ENCODE measurements around the gene BPIFB6.

The BPIFB6 gene, protein sequence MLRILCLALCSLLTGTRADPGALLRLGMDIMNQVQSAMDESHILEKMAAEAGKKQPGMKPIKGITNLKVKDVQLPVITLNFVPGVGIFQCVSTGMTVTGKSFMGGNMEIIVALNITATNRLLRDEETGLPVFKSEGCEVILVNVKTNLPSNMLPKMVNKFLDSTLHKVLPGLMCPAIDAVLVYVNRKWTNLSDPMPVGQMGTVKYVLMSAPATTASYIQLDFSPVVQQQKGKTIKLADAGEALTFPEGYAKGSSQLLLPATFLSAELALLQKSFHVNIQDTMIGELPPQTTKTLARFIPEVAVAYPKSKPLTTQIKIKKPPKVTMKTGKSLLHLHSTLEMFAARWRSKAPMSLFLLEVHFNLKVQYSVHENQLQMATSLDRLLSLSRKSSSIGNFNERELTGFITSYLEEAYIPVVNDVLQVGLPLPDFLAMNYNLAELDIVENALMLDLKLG

DNA sequence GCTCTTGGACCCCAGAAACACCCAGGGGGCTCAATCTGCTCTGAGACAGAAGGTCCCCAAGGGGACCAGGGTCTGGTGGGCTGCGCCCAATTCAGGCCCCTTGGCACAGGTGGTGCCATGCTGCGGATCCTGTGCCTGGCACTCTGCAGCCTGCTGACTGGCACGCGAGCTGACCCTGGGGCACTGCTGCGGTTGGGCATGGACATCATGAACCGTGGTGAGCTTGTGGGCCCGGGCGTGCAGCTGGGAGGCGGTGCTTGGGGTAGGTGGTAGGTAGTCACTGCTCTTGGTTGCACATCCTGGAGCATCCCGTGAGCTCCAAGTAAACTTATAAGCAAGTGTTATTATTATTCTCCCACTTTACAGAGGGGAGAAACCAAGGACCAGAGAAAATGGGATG is at the start of gene BPIFB6:
Gene BPIFB6, plus strand, starts transcription at position 118 of the 400 bp plus-strand sequence. Its CDS starts 0 bp downstream, at position 118.
- Histone ChIP-seq H3K4me3 (ENCODE audit: low read length) (no peak within 1 kb of the TSS), H3K36me3 (ENCODE audit: control insufficient read depth, insufficient read depth, low read length) (no peaks in the 10 kb centered on the region), H3K9me3 (ENCODE audit: control insufficient read depth, insufficient read depth, low read length) (no peaks in the 10 kb centered on the region), H3K4me1 (ENCODE audit: control insufficient read depth, insufficient read depth, low read length) (no peaks in the 10 kb centered on the region; the same call in 1 of the 2 replicates), H3K27me3 (ENCODE audit: control insufficient read depth, insufficient read depth, low read length) (no peaks in the 10 kb centered on the region), H3K27ac (ENCODE audit: low read length) (no peak within 1 kb of the TSS)
- no CpG with 5 or more reads among the region's 10 CpGs for WGBS (ENCODE audit: insufficient coverage, insufficient read length)
- no peak for DNase-seq (ENCODE audit: low read depth, low spot score)

DNA sequence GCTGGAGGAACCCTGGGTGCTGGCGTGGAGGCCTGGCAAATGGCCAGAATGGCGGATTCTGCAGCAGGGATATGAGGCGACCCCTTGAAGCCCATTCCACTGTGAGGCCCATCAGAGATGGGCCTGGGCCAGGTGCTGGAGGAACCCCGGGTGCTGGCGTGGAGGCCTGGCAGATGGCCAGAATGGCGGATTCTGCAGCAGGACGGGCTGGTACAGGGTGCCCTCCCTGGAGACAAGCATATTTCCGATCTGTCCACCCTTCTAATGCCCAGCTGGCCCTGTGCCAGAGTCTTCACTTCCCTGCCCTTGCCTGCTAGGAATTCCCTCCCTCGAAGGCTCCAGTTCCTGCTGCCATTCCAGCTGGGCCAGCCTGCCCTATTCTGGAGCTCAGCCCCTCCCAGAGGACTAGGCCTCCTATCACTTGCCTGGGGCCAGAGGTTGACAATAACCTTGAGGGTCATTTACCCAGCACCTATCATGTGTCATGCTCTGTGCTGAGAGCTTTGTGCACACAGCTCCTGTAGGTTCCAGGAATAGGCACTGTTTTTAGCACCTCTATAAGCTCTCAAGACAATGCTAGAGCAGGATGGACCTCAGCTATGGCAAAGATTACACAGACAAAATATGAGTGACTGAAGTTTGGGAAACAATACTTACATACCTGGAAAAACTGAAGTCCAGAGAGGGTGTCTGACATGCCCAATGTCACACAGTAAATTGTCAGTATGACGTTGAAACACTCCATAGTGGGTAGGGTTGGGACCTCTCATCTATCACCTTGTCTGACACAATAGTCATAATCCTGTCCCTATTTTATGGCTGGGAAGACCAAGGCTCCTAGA is 48.6 kb upstream of the BPIFB6 start:
- Histone ChIP-seq H3K27ac (ENCODE audit: low read length) (no peak overlapping the region), H3K27me3 (ENCODE audit: control insufficient read depth, insufficient read depth, low read length) (no peaks in the 10 kb centered on the region), H3K4me1 (ENCODE audit: control insufficient read depth, insufficient read depth, low read length) (no peaks in the 10 kb centered on the region), H3K9me3 (ENCODE audit: control insufficient read depth, insufficient read depth, low read length) (no peaks in the 10 kb centered on the region), H3K36me3 (ENCODE audit: control insufficient read depth, insufficient read depth, low read length) (no peaks in the 10 kb centered on the region), H3K4me3 (ENCODE audit: low read length) (no peak overlapping the region)
- DNase-seq (ENCODE audit: low read depth, low spot score): no peak
- no CpG with 5 or more reads among the region's 10 CpGs for WGBS (ENCODE audit: insufficient coverage, insufficient read length)

DNA sequence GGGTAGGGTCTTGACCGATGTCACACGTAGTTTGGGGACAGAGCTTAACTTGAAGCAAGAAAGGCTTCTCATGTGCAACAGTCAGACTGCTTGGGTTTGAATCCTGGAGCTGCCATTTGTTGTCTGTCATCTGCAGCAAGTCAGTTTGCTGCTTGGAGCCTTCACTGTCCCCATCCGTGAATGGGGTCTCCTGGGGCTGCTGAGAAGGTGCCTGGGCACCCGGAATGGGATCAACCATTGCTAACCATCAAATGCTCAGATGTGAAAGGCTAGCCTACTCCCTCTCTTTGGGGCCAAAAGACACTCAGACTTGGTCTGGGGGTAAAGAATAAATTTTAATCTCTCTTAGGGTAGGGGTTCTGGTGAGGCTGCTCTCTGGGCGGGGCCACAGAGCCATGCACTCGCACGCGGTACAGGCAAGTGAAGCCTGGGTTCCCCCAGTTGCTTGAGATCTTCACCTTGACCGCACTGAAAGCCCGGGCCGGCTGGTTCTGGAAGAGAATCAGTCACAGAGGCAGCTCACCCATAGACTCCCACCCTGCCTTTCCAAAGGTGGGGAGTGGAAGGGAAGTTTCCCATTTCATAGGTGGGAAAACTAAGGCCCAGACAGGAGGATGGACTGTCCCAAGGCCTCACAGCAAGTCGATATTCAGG is 47.9 kb upstream of the BPIFB6 start:
- Histone ChIP-seq H3K9me3 (ENCODE audit: control insufficient read depth, insufficient read depth, low read length) (no peaks in the 10 kb centered on the region), H3K4me3 (ENCODE audit: low read length) (no peak overlapping the region), H3K27ac (ENCODE audit: low read length) (no peak overlapping the region), H3K27me3 (ENCODE audit: control insufficient read depth, insufficient read depth, low read length) (no peaks in the 10 kb centered on the region), H3K36me3 (ENCODE audit: control insufficient read depth, insufficient read depth, low read length) (no peaks in the 10 kb centered on the region), H3K4me1 (ENCODE audit: control insufficient read depth, insufficient read depth, low read length) (no peaks in the 10 kb centered on the region)
- no peak for DNase-seq (ENCODE audit: low read depth, low spot score)
- no CpG with 5 or more reads among the region's 12 CpGs for WGBS (ENCODE audit: insufficient coverage, insufficient read length)

DNA sequence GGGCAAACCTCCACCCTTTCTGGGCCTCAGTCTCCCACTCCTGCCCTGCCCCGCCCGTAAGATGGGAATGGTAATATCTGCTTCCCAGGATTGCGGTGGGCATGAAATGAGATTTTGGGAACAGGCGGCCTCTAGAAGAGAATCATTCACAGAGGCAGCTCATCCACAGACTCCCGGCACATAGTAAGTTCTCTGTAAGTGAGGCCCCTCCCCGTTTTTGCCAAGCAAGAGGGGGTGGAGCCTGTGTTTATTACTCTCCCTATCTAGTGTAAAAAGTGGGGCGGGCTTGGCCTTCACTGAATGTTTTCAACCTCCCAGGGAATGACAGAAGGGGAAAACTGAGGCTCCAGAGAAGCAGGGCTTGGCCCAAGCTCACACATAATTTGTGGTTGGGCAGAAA is 47.3 kb upstream of the BPIFB6 start:
- Histone ChIP-seq H3K36me3 (ENCODE audit: control insufficient read depth, insufficient read depth, low read length) (no peaks in the 10 kb centered on the region), H3K9me3 (ENCODE audit: control insufficient read depth, insufficient read depth, low read length) (no peaks in the 10 kb centered on the region), H3K4me3 (ENCODE audit: low read length) (no peak overlapping the region), H3K4me1 (ENCODE audit: control insufficient read depth, insufficient read depth, low read length) (no peaks in the 10 kb centered on the region), H3K27me3 (ENCODE audit: control insufficient read depth, insufficient read depth, low read length) (no peaks in the 10 kb centered on the region), H3K27ac (ENCODE audit: low read length) (no peak overlapping the region)
- no peak for DNase-seq (ENCODE audit: low read depth, low spot score)
- WGBS (ENCODE audit: insufficient coverage, insufficient read length): no CpG with 5 or more reads among the region's 7 CpGs

DNA sequence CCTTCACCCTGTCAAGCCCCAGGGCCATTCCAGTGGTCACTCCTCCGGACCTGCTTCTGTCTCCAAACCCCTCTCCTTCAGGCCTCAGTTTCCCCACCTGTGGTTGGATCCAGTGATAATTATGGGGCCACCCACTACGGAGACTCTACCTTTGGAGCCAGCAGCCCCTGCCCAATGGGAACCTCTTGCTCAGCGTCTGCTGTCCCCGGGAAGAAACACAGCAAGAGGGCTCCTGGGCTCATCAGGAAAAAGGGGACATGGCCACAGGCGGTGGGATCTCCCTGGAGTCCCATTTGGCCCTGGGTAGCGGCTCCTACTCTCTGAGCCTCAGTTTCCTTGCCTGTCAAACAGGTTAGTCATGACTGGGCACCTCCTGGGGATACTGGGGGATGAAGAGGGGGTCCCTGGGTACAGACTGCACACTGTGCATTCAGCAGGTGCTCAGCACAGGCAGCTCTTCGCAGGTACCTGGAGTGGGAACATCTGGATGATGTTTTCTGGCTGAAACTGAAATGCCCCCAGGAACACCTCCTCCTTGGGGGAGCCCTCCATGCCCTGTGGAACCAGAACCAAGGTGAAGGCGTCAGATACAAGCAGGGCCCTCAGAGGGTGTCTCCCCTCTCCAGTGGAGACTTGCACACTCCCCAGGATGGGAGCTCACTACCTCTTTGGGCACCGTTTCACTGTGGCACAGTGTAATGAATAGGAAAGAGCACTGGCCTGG is 46.7 kb upstream of the BPIFB6 start:
- Histone ChIP-seq H3K9me3 (ENCODE audit: control insufficient read depth, insufficient read depth, low read length) (no peaks in the 10 kb centered on the region), H3K27me3 (ENCODE audit: control insufficient read depth, insufficient read depth, low read length) (no peaks in the 10 kb centered on the region), H3K27ac (ENCODE audit: low read length) (no peak overlapping the region), H3K4me1 (ENCODE audit: control insufficient read depth, insufficient read depth, low read length) (no peaks in the 10 kb centered on the region), H3K36me3 (ENCODE audit: control insufficient read depth, insufficient read depth, low read length) (no peaks in the 10 kb centered on the region), H3K4me3 (ENCODE audit: low read length) (no peak overlapping the region)
- DNase-seq (ENCODE audit: low read depth, low spot score): no peak
- no CpG with 5 or more reads among the region's 9 CpGs for WGBS (ENCODE audit: insufficient coverage, insufficient read length)

DNA sequence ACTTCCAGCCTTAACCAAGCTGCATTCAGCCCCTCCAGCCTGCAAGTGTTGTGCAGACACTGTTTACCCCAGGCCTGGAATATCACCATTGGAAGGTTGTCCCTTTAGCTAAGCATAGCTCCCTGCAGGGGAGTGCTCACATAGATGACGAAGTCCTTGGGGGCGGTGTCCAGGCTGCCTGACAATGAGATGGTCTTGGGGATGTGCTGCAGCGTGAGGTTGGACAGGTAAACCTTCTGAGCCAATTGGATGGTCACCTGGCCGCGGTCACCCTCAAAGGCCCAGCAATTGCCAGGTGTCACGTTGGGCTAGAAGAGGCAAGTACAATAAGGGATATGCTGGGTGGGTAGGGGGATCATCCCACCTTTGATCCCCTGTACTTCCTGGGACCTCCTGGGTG is 45.9 kb upstream of the BPIFB6 start:
- no peaks in the 10 kb centered on the region for H3K4me1 ChIP-seq (ENCODE audit: control insufficient read depth, insufficient read depth, low read length)
- DNase-seq (ENCODE audit: low read depth, low spot score): no peak
- H3K9me3 ChIP-seq (ENCODE audit: control insufficient read depth, insufficient read depth, low read length): no peaks in the 10 kb centered on the region
- no peak overlapping the region for H3K4me3 ChIP-seq (ENCODE audit: low read length)
- no CpG with 5 or more reads among the region's 6 CpGs for WGBS (ENCODE audit: insufficient coverage, insufficient read length)
- no peak overlapping the region for H3K27ac ChIP-seq (ENCODE audit: low read length)
- H3K36me3 ChIP-seq (ENCODE audit: control insufficient read depth, insufficient read depth, low read length): no peaks in the 10 kb centered on the region
- H3K27me3 ChIP-seq (ENCODE audit: control insufficient read depth, insufficient read depth, low read length): no peaks in the 10 kb centered on the region

DNA sequence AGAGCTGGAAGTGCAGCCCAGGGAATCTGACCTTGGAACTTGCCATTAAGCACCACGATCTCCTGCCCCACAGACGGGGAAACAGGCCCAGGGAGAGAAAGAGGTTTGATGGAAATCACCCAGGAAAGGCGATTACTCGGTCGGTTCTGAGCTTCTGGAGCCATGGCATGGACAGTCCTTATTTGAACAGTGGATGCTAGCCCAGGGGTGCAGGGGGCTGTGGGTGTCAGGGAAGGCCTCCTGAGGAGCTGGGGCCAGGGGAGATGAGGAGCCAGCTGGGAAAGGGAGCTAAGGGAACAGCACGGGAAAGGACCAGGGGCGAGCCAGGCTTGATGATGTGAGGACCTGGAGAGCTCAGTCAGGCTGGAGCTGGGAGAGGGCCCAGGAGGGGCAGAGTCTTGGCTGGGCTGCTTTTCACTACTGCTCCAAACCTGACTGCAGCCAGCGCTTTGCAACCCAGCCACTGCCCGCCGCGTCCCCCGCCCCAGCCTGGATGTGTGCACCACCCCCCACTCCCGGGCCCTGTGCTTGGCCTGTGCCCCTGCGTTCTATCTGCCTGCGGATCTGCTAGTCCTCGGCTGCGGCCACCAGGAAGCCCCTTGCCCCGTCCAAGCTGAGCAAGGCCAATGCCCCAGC is 45.0 kb upstream of the BPIFB6 start:
- H3K4me1 ChIP-seq (ENCODE audit: control insufficient read depth, insufficient read depth, low read length): no peaks in the 10 kb centered on the region
- WGBS (ENCODE audit: insufficient coverage, insufficient read length): no CpG with 5 or more reads among the region's 18 CpGs
- no peaks in the 10 kb centered on the region for H3K27me3 ChIP-seq (ENCODE audit: control insufficient read depth, insufficient read depth, low read length)
- no peak overlapping the region; the same call in 1 of the 2 replicates for H3K4me3 ChIP-seq (ENCODE audit: low read length)
- H3K9me3 ChIP-seq (ENCODE audit: control insufficient read depth, insufficient read depth, low read length): no peaks in the 10 kb centered on the region
- no peak for DNase-seq (ENCODE audit: low read depth, low spot score)
- H3K27ac ChIP-seq (ENCODE audit: low read length): no peak overlapping the region
- H3K36me3 ChIP-seq (ENCODE audit: control insufficient read depth, insufficient read depth, low read length): no peaks in the 10 kb centered on the region

DNA sequence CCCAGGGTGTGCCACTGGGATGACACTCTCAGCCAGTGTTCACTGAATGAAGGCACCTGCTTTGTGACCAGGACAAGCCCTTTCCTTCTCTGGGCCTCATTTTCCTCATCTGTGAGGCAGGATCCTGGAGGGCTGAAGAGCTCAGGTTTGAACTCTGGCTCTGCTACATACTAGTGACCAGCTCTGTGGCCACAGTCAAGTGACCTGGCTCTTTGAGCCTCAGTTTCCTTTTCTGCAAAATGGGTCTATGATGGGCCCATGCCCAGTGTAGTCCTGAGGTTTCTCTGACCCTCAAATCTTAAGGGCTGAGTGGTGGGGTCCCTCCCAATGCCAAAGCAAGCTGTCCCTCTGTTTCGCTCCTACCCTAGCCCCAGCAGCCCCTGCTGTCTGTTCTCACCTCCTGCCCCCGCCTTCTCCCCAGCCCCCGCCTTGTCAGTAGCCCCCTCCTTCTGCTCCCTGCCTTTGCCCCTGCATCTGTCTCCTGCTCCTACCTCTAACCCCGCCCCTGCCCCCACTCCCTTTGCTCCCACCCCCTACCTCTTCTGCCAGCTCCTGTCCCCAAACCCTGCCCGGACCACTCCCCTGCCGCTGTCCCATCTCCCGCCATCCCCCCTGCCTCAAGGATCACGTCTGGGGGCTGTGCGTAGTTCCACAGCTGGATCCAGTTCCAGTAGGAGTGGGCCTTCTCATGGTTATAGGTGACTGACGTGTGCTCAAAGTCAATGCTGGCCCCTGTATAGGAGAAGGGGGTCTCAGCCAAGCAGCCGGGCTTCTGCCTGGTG is 44.2 kb upstream of the BPIFB6 start:
- H3K36me3 ChIP-seq (ENCODE audit: control insufficient read depth, insufficient read depth, low read length): no peaks in the 10 kb centered on the region
- DNase-seq (ENCODE audit: low read depth, low spot score): no peak
- WGBS (ENCODE audit: insufficient coverage, insufficient read length): no CpG with 5 or more reads among the region's 11 CpGs
- no peaks in the 10 kb centered on the region for H3K27me3 ChIP-seq (ENCODE audit: control insufficient read depth, insufficient read depth, low read length)
- no peak overlapping the region for H3K4me3 ChIP-seq (ENCODE audit: low read length)
- no peak overlapping the region for H3K27ac ChIP-seq (ENCODE audit: low read length)
- no peaks in the 10 kb centered on the region for H3K9me3 ChIP-seq (ENCODE audit: control insufficient read depth, insufficient read depth, low read length)
- H3K4me1 ChIP-seq (ENCODE audit: control insufficient read depth, insufficient read depth, low read length): no peaks in the 10 kb centered on the region

DNA sequence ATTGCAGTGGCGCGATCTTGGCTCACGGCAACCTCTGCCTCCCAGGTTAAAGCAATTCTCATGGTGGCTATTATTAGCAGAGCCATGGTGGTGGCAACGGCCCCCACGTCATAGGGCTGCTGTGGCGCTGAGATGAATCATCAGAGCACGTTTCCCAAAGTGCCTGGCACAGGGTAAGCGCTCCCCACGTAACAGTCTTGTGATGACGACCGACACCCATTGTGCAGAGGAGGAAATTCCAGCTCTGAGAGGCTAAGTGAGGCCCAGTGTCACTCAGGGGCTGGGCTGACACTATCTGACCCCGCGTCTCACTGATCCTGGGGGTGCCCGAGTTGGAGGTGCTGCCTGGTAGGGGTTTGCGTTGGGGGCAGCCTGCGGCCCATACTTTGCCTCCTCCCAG is 43.4 kb upstream of the BPIFB6 start:
- Histone ChIP-seq H3K9me3 (ENCODE audit: control insufficient read depth, insufficient read depth, low read length) (no peaks in the 10 kb centered on the region), H3K27me3 (ENCODE audit: control insufficient read depth, insufficient read depth, low read length) (no peaks in the 10 kb centered on the region), H3K4me3 (ENCODE audit: low read length) (no peak overlapping the region), H3K27ac (ENCODE audit: low read length) (no peak overlapping the region), H3K36me3 (ENCODE audit: control insufficient read depth, insufficient read depth, low read length) (no peaks in the 10 kb centered on the region), H3K4me1 (ENCODE audit: control insufficient read depth, insufficient read depth, low read length) (no peaks in the 10 kb centered on the region)
- DNase-seq (ENCODE audit: low read depth, low spot score): no peak
- no CpG with 5 or more reads among the region's 16 CpGs for WGBS (ENCODE audit: insufficient coverage, insufficient read length)

Data from iPS DF 6.9 (cell line).